ENCODE data around the gene RIT1.

RIT1 gene

DNA sequence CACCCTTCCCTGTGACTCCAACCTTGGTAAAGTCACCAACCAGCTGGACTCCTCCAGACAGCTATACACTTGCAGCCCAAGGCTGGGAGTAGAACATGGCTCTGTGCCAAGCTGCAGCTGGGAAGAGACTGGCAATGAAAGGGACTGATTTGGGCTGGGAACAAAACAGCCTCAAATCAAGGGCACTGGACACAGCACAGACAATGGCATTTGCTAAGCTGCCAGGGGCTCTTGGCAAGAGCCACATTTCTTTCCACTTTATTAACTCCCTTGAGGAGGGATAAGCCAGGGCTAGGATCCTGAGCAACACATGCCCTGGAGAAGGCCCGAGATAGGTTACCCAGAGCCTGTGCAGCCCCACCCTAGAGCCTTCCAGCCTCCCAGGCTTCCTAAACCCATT is 39.8 kb downstream of the RIT1 start:
- Histone ChIP-seq H2AFZ (ENCODE audit: low read depth, low read length) (no peak overlapping the region), H3K27me3 (ENCODE audit: low read depth, low read length) (no peaks in the 10 kb centered on the region), H3K4me3 (ENCODE audit: low read length) (no peak overlapping the region), H3K9ac (ENCODE audit: low read length) (no peak overlapping the region), H3K36me3 (replicated peaks; ENCODE audit: low read depth, low read length) (peaks cover 4% of the 10 kb centered on the region), H4K20me1 (ENCODE audit: insufficient read depth, low read length) (peaks cover 3% of the 10 kb centered on the region; the same call in 1 of the 2 replicates), H3K4me2 (ENCODE audit: low read length) (no peak overlapping the region), H3K27ac (ENCODE audit: low read length) (no peak overlapping the region), H3K79me2 (ENCODE audit: low read length) (no peaks in the 10 kb centered on the region), H3K9me3 (ENCODE audit: insufficient read depth, low read length) (no peaks in the 10 kb centered on the region), H3K4me1 (ENCODE audit: low read length) (peaks cover 8% of the 10 kb centered on the region; the same call in 1 of the 2 replicates)
- TF ChIP-seq EZH2phosphoT487 (IDR thresholded peaks at IDR 0.05; ENCODE audit: low read depth) = no peak
- TF ChIP-seq, protein P1, sequence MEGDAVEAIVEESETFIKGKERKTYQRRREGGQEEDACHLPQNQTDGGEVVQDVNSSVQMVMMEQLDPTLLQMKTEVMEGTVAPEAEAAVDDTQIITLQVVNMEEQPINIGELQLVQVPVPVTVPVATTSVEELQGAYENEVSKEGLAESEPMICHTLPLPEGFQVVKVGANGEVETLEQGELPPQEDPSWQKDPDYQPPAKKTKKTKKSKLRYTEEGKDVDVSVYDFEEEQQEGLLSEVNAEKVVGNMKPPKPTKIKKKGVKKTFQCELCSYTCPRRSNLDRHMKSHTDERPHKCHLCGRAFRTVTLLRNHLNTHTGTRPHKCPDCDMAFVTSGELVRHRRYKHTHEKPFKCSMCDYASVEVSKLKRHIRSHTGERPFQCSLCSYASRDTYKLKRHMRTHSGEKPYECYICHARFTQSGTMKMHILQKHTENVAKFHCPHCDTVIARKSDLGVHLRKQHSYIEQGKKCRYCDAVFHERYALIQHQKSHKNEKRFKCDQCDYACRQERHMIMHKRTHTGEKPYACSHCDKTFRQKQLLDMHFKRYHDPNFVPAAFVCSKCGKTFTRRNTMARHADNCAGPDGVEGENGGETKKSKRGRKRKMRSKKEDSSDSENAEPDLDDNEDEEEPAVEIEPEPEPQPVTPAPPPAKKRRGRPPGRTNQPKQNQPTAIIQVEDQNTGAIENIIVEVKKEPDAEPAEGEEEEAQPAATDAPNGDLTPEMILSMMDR (IDR thresholded peaks at IDR 0.05; ENCODE audit: low read depth, low read length) = no peak

DNA sequence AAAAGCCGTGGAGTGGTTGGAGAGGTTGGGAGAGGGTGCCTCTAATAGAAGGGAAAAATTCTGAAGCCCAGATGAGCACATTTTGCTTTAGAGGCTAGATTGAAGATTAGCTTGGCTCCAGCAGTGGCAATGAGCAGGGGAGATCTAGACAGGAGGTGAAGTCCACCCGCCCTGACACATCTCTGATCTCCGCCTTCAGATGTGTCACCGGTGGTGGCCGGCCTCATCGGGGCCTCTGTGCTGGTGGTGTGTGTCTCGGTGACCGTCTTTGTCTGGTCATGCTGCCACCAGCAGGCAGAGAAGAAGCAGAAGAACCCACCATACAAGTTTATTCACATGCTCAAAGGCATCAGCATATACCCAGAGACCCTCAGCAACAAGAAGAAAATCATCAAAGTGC is 43.4 kb downstream of the RIT1 start:
- H2AFZ ChIP-seq (ENCODE audit: low read depth, low read length) = no peak overlapping the region

DNA sequence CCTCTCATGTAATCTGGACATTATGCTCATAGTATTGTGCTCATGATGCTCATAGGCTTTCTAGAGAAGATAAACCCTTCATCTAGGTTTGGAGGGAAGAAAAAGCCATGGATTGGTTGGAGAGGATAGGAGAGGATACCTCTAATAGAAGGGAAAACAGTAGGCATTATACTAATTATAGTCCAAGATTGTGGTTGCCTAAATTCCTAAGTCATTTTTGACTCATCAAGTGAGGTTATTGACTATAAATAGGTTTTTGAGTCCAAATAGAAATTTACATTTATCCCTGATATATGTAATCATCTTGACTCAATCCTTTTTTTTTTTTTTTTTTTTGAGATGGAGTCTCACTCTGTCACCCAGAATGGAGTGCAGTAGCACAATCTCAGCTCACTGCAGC is 46.8 kb downstream of the RIT1 start:
- Histone ChIP-seq H3K9ac (ENCODE audit: low read length) (no peak overlapping the region), H3K4me1 (ENCODE audit: low read length) (peaks cover 14% of the 10 kb centered on the region), H3K36me3 (replicated peaks; ENCODE audit: low read depth, low read length) (no peaks in the 10 kb centered on the region), H4K20me1 (ENCODE audit: insufficient read depth, low read length) (peaks cover 3% of the 10 kb centered on the region; the same call in 1 of the 2 replicates), H3K27ac (ENCODE audit: low read length) (no peak overlapping the region), H2AFZ (ENCODE audit: low read depth, low read length) (no peak overlapping the region), H3K4me3 (ENCODE audit: low read length) (no peak overlapping the region), H3K4me2 (ENCODE audit: low read length) (no peak overlapping the region), H3K27me3 (ENCODE audit: low read depth, low read length) (no peaks in the 10 kb centered on the region), H3K79me2 (ENCODE audit: low read length) (peaks cover 6% of the 10 kb centered on the region), H3K9me3 (ENCODE audit: insufficient read depth, low read length) (no peaks in the 10 kb centered on the region)
- no peak for TF ChIP-seq EZH2phosphoT487 (IDR thresholded peaks at IDR 0.05; ENCODE audit: low read depth)
- TF ChIP-seq, protein P1 (IDR thresholded peaks at IDR 0.05; ENCODE audit: low read depth, low read length) = no peak

More for the DNA sequence above, 43.4 kb downstream of the RIT1 start:
- Histone ChIP-seq H3K4me2 (ENCODE audit: low read length) (no peak overlapping the region), H4K20me1 (ENCODE audit: insufficient read depth, low read length) (peaks cover 3% of the 10 kb centered on the region; the same call in 1 of the 2 replicates), H3K36me3 (replicated peaks; ENCODE audit: low read depth, low read length) (peaks cover 4% of the 10 kb centered on the region), H3K27me3 (ENCODE audit: low read depth, low read length) (no peaks in the 10 kb centered on the region), H3K9ac (ENCODE audit: low read length) (no peak overlapping the region), H3K9me3 (ENCODE audit: insufficient read depth, low read length) (no peaks in the 10 kb centered on the region), H3K27ac (ENCODE audit: low read length) (no peak overlapping the region), H3K4me1 (ENCODE audit: low read length) (no peaks in the 10 kb centered on the region), H3K79me2 (ENCODE audit: low read length) (no peaks in the 10 kb centered on the region; the same call in 1 of the 2 replicates), H3K4me3 (ENCODE audit: low read length) (no peak overlapping the region)
- TF ChIP-seq, protein P1 (IDR thresholded peaks at IDR 0.05; ENCODE audit: low read depth, low read length) = no peak
- TF ChIP-seq EZH2phosphoT487 (IDR thresholded peaks at IDR 0.05; ENCODE audit: low read depth) = no peak

DNA sequence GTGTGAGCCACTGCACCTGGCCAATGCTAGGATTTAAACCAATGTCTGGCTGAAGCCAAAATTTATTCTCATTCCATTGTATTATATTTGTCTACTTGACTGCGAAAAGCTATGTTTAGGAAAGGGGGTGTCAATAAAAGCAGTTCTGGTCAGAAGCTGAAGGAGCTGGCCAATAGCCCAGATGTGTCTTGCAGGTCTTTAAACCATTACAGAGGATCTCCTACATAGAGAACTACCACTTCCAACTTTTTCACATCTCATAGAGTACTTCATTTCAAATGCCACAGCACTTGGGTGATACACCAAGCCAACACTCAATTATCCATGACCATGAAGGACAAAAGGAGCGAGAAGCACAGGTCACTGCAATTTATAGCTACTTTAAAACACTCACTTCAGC is 49.3 kb downstream of the RIT1 start:
- no peaks in the 10 kb centered on the region for H3K36me3 ChIP-seq (replicated peaks; ENCODE audit: low read depth, low read length)
- H3K4me3 ChIP-seq (ENCODE audit: low read length) = no peak overlapping the region
- H3K9ac ChIP-seq (ENCODE audit: low read length) = no peak overlapping the region
- no peaks in the 10 kb centered on the region for H3K27me3 ChIP-seq (ENCODE audit: low read depth, low read length)
- H3K4me2 ChIP-seq (ENCODE audit: low read length) = no peak overlapping the region
- H3K4me1 ChIP-seq (ENCODE audit: low read length) = peaks cover 24% of the 10 kb centered on the region
- H3K9me3 ChIP-seq (ENCODE audit: insufficient read depth, low read length) = no peaks in the 10 kb centered on the region
- peaks cover 8% of the 10 kb centered on the region for H3K79me2 ChIP-seq (ENCODE audit: low read length)
- no peaks in the 10 kb centered on the region for H4K20me1 ChIP-seq (ENCODE audit: insufficient read depth, low read length)
- TF ChIP-seq, protein P1 (IDR thresholded peaks at IDR 0.05; ENCODE audit: low read depth, low read length) = no peak
- TF ChIP-seq EZH2phosphoT487 (IDR thresholded peaks at IDR 0.05; ENCODE audit: low read depth) = no peak
- H2AFZ ChIP-seq (ENCODE audit: low read depth, low read length) = no peak overlapping the region
- H3K27ac ChIP-seq (ENCODE audit: low read length) = no peak overlapping the region
